HTR-8/SVneo (cell line): ENCODE data around the gene DPF3.

Experiments used
- DNase-seq: peaks from one replicate; pipeline ENCODE4 v3.0.0; 2011; ENCODE audit warnings: low spot score, mixed read lengths; ENCODE audit not compliant: insufficient read length
- FAIRE-seq: peaks from 2 replicates; lab custom pipeline; 2011; peaks lifted over from hg19 to GRCh38; lab: Jason Lieb, UNC

The DPF3 gene

DNA sequence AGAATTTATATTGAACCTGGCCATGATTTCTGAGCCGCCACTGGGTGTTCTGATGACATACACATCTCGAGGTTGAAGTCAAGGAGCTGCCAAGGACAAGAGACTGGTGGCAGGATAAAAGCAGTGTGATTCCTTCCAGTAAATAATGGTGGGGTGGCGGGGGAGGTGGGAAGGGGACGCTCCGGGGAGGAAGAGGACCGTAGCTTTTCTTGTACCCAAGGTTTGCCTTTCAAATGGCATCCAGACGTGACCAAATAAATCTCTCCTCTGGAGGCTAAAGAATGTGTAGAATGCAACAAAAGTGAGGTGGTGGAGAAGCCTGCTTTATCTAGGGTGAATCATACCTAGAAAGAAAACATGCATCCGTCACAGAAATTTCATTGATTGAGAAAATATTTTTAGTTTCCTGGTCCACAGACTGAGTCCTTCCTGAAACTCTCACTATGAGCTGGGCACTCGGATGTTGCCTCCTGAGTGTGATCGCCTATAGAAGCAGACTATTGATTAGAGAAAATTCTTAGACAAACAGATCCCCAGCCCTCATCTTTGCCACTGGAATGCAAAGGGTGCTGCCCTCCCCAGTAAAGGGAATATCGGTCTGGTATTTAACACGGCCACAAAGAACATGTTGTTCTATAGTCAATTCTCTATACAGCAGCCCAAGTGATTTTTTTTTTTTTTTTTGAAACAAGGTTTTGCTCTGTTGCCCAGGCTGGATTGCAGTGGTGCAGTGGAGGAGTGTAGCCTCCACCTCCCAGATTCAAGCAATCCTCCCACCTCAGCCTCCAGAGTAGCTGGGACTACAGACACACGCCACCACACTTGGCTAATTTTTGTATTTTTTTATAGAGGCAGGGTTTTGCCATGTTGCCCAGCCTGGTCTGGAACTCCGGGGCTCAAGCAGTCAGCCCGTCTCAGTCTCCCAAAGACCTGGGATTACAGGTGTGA is 112.1 kb downstream of the DPF3 start:
- DNase-seq (peak; percentile 84), FAIRE-seq (peak; percentile 86)

DNA sequence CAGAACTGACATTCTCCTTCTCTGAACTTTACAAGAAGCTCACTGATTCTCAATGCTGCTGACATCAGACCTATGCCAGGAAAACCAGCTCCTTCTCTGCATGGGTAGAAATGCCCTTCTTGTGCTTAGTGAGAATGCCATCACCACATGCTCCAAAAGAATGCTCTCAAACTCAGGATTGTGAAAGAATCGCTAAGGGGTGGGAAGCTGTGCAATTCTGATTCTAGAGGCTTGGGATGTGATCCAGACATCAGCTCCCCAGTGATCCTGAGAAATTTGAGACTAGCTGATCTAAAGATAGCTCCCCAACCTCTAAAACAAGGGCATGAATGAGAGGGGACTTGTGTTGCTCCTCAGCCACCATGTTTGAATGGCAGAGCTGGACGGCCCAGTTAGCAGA is 113.2 kb downstream of the DPF3 start:
- DNase-seq (peak; percentile 43), FAIRE-seq (peak; percentile 33)

DNA sequence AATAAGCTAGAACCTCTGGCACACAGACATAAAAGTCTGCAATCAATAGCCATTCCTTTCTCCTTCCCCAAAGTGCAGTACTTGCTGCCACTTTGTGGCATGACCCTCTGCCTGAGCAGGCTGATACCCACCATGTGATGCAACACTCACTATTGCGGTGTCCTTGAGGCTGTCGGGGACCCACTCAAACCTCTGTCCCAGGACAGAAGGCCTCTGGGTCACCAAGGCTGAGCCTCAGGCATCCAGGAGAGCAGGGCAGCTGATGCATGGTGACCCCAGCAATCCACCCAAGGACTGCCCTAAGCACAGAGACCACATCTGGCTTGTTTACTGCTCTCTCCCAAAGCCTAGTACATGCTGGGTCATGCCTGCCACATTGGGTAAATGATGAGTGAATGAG is 114.2 kb downstream of the DPF3 start:
- no peak for FAIRE-seq

DNA sequence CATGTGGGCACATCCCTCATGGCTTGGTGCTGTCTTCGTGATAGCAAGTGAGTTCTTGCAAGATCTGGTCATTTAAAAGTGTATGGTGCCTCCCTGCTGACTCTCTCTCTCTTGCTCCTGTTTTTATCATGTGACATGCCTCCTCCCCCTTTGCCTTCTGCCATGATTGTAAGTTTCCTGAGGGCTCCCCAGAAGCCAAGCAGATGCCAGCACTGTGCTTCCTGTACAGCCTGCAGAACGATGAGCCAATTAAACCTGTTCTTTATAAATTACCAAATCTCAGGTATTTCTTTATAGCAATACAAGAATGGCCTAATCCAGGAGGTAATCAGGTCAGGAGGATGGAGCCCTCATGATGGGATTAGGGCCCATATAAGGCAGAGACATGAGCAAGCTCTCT is 116.3 kb downstream of the DPF3 start:
- no peak for FAIRE-seq
- no peak for DNase-seq

More for the DNA sequence above, 114.2 kb downstream of the DPF3 start:
- DNase-seq: no peak

DNA sequence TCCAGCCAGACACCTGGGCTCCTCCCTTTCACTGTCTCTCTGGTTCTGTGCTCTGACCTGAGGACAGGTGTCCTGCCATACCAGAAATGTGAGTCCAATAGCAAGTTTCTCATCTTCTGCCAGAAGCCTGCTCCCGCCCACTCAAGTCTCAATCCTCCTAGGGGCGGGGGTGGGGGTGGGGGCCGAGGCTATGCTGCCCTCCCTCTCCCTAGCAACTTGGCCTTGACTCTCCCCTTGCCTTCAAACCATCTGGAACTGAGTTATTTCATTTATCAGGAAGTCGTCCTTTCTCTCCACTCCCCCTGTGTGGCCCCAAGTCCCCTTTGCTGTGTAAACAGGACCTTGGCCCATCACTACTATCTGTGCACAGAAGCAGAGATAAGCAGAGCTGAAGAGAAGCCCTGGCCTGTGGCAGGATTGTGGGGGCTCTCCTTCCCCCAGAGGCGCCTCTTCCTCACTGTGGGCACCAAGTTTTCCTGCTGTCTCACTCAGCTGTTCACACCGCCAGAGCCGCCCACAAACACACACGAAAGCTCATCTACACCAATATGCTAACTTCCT is 117.1 kb downstream of the DPF3 start:
- no peak for DNase-seq
- no peak for FAIRE-seq

DNA sequence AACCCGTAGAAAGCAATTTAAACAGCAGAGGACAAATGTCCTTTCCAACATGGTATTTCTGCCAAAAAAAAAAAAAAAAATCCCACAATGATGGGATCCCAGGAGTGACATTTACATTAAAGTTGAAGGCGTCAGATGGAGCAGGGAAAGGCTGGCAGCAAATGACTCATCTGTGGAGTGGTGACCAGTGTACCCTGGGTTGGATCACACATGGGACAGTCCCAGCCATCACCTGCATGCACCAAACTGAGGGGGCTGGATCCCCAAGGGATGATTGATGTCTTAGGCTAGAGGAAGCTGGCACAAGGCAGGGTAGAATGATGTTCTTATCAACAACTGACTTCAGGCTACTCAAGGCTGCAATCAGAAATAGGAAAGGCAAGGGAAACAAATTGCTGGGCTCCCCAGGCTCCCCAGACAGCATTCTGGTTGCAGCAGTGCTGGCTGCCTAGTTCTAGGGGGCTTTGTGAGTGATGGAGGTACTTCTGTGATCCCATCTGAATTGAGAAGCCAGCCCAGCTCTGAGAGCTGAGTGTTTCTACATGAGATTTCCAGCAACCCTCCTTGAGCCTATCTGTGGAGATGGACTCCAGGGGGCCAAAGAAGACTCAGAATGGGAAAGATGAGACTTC is 117.9 kb downstream of the DPF3 start:
- FAIRE-seq (peak; percentile 74), DNase-seq (no peak)

DNA sequence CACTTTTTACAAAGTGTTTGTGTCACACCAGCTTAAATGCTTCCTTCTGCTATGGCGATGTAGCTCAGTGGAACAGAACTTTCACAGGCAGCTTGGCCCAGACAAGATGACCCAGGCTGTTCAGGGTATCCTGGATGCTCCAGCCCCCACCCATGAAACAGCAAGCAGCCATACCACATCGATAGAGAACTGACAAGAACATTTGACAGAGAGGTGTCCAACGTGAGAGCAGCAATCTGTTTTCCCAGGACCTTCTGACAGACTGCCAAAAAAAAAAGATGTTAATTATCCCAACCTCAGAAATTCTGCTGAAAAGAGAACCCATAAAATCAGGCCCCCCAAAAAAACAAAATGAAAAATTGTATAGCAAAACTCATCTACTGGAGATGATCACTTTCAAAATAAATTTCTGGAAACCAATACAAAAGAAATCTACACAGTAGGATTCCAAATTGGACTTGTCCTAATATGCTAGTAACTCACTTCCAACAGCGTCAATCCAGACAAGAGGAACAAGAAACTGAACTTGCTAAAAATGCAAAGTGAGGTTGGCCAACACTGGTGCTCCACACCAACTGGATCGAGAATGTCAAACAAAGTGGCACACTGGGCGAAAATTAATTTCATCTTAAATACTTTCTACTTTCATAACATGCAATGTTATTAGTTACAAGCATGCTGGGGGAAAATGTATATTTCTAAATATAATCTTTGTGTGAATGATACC is 118.8 kb downstream of the DPF3 start:
- FAIRE-seq: peak; percentile 16
- no peak for DNase-seq

DNA sequence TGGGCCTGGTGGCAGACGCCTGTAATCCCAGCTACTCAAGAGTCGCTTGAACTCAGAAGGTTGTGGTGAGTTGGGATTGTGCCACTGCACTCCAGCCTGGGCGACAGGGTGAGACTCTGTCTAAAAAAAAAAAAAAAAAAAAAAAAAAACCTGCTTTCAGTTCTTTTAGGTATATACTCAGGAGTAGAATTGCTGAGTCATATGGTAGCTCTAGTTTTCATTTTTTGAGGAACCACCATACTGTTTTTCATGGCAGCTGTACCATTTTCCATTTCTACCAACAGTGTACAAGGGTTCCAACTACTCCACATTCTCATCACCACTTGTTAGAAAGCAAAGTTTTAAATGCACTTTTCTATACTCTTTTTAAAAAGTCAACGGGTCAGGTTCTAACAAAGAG is 119.8 kb downstream of the DPF3 start:
- FAIRE-seq: no peak
- DNase-seq: no peak

DNA sequence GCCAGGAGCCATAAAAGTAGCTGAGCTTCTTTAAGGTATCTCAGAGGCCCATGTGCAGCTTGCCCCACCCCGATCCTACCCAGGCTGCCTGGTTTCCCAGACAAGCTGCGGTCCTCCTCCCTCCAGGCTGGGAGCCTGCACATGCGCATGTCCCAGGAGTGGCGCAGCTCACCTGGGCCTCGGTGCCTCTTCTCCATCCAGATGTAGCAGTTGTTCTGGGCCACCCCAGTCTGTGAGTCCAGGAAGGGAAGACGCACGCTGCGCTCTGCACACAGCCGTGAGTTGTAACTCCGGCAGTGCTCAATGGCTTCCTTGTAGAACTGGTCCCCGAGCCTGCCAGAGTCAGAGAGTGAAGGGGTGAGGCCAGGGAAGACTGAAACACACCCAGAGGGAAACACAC is 122.3 kb downstream of the DPF3 start:
- FAIRE-seq (peak; percentile 84), DNase-seq (no peak)

DNA sequence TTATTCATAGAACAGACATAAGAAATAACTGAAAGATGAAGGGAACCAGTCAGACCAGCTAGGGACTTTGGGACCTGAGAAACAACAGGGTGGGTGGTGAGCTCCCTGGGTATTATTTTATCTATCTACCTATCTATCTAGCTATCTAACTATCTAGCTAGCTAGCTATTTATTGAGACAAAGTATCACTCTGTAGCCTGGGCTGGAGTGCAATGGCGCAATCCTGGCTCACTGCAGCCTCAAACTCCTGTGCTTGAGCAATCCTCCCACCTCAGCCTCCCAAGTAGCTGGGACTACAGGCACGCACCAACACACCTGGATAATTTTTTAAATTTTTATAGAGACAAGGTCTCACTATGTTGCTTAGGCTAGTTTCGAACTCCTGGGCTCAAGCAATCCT is 127.6 kb downstream of the DPF3 start:
- DNase-seq (no peak), FAIRE-seq (no peak)

DNA sequence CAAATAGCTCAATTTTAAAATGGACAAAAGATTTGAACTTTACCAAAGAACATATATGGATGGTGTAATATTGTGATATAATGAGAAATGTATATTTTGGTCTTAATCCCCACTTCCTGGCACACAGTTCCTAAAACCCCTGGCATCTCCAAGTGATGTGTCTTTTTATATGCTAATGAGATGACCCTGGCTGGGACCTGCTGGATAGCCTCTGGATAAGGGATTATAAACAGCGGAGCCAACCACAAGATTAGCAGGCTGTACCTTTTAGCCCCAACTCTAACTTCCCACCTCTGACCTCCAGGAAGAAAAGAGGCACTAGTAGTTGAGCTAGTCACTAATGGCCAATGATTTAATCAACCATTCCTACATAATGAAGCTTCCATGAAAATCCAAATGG is 130.0 kb downstream of the DPF3 start:
- FAIRE-seq (no peak), DNase-seq (no peak)

DNA sequence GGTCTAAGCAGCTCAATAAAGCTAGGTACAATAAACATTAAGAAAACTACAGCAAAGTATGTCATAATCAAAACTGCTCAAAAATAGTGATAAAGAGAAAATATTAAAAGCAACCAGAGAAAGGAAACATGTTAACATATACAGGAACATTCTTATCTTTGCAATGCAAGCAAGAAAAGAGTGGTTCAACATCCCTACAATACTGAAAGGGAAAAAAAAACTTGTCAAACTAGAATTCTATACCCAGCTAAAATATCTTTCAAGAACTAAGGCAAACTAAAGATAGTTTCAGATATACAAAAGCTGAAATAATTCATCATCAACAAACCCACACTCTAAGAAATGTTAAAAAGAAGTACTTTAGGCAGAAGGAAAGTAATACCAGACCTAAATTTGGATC is 134.2 kb downstream of the DPF3 start:
- DNase-seq: no peak
- no peak for FAIRE-seq

DNA sequence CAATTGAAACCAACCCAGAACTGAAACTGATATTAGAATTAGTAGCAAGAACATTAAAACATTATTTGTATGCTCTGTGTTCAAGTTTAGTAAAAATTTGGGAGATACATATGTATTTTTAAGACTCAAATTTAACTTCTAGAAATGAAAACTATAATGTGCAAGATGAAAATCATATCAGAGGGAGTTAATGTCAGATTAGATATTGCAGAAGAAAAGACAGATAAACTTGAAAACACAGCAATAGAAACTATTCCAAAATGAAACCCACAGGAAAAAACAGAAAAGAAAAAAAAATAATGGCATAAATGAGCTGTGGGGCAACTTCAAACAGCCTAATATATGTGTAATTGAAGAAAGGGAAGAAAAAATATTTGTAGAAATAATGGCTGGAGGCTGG is 134.9 kb downstream of the DPF3 start:
- DNase-seq: no peak
- FAIRE-seq: no peak

DNA sequence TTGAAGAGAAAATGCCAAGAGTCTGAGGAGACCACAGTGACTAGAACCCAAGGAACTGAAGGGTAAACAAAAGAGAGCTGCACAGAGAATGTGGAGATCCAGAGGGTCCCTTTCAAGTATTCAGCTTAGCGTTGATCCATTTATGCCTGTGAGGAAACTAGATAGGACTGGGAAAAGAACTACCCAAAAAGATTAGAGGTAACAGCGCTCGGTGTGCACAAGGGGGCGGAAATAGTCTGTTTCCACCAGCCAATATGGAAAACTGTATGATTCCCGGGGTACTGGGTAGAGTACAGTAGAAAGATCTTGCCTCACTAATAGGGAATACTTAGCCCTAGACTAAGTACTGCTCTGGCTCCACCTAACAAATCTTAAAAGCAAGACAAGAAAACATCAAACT is 135.5 kb downstream of the DPF3 start:
- FAIRE-seq (no peak), DNase-seq (no peak)

DNA sequence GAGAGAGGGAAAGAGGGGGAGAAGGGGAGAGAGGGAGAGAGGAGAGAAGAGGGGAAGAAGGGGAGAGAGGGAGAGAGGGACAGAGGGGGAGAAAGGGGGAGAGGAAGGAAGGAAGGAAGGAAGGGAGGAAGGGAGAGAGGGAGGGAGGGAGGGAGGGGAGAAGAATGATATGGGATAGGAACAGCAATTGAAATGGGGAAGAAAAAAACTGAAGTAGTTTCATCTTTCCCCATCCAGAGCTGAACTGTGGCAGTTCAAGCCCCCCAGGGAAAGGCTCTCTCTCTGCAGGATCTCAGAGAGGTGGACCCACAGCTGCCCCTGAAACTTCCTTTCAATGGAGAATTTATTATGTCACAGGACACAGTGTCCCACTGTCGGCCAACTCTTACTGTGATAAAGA is 136.9 kb downstream of the DPF3 start:
- FAIRE-seq: no peak
- no peak for DNase-seq

DNA sequence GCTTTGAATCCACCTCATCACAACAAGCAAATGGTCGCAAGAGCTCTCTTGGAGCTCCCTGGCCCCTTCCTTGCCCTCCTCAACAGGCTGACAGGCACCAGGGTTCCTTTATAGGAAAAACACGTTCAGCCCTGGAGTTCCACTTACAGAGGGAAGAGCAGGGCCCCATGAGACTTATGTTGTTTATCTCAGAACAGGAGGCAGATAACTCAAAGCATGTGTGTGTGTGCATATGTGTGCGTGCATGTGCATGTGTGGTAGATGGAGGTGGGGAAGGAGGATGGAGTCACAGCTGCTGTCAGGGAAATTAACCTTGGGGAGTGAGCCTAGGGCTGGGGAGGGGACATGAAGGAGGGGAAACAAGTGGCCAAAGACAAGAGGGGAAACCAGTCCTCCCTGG is 138.1 kb downstream of the DPF3 start:
- FAIRE-seq (peak; percentile 96), DNase-seq (no peak)

DNA sequence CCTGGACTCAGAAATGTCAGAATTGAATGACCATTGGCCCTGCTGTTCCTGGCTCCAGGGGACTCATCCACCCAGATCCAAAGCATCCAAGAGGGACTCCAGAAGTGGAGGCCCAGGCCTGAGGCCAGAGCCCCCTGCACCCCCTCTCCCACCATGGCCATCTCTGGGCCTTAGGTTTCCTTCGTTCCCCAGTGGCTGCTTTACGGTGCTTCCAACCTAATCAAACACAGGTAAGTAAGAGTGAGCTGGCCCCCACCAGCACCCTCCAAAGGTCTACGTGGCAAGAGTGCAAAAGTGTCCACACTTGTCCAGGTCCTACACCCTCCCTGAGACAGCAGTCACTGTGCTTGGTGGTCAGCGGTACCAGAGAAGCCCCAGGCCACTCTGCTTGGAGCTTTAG is 139.0 kb downstream of the DPF3 start:
- peak; percentile 62 for FAIRE-seq
- DNase-seq: no peak

DNA sequence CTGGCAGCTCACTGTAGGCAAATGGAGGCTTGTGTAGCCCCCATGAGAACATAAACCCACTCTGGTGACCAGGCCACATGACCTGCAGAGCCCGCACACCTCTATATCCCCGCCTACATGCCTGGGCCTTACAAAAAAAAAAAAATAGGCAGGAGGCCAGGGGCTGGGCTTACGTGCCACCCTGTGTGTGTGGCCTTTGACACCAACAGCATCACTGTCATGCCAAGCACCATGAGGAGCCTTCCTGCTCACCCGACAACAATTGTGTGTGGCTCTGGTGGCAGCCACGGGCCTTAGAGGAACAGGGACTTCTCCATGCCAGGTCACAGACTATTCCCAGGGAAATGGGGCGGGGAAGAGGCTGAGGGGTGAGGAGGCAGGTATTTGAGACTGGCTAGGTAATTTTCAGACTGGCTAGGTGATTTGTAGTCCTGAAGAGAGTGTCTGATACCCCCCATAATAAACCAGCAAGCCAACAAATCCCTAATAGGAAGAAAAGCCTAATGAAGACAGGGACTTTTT is 140.0 kb downstream of the DPF3 start:
- no peak for DNase-seq
- peak; percentile 76 for FAIRE-seq

DNA sequence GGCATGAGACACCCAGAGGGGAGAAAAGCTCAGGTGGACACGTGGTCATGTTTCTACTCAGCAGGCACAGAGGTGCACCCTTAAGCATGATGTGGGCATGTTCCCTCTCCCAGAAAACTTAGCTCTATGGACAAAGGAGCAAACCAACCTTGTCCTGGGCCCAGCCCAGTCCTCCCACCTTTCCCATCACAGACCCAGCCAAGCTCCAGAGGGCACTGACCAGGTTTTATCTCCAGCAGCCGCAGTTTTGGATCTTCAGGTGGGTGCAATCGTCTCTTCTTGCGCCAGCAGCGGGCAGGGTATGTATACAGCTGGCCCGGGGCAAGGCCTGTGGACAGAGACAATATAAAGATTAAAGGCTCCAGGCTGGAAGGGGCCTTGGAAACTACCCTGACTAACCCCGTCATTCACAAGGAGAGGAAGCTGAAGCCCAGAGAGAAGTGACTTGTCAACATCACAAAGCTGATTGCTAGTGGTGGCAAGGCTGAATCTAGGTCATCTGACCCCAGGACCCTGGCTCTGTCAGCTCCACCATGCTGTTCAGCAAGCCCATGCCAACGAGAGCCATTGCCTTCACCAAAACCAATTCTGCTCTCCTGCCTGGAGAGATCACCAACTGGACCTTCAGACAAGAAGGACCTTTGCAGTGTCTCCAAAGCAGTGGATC is 140.7 kb downstream of the DPF3 start:
- FAIRE-seq (no peak), DNase-seq (no peak)

DNA sequence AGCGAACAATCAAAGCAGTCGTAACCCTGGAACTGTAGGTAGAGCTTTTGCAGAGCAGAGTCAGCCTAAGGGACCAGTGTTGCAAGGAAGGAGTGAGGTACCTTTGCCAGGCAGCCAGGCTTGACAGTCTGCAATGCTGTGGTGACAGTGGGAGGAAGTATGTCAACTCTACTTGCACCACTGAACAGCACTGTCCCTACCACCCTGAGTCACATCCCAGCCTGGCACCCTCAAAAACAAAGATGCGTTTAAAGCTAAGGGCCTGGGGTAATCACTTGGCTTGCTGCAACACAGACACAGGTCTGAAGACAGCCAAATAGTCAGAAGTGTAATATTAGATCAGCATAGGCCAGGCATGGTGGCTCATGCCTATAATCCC is 141.9 kb downstream of the DPF3 start:
- peak; percentile 89 for FAIRE-seq
- DNase-seq: no peak
